Upper lobe of right lung (tissue), 1 donor: Measurements from ENCODE around the gene ARMC8. TPM values are rescaled to one million over a fixed set of nuclear protein-coding genes. Genes with fewer than 3 reads are reported as not detected.

Experiments used
- ATAC-seq: fragments of 200-7000 bp; cut with Tn5 transposase; one replicate; pipeline ENCODE4 v1.9.1; 2020; ENCODE audit warnings: mild to moderate bottlenecking, moderate library complexity
- DNase-seq: peaks from one replicate; pipeline ENCODE4 v3.0.0-alpha.2; 2020
- H3K27ac ChIP-seq: fragments of 200-600 bp; one replicate; pipeline ENCODE4 v1.8.0; 2022
- H3K27me3 ChIP-seq: fragments of 200-600 bp; one replicate; pipeline ENCODE4 v1.8.0; 2022; ENCODE audit warnings: mild to moderate bottlenecking
- H3K36me3 ChIP-seq: fragments of 200-600 bp; one replicate; pipeline ENCODE4 v1.8.0; 2022
- H3K4me1 ChIP-seq: fragments of 200-600 bp; one replicate; pipeline ENCODE4 v1.8.0; 2022
- H3K4me3 ChIP-seq: fragments of 200-600 bp; one replicate; pipeline ENCODE4 v1.8.0; 2022; ENCODE audit warnings: mild to moderate bottlenecking
- H3K9me3 ChIP-seq: fragments of 200-600 bp; one replicate; pipeline ENCODE4 v1.8.0; 2022
- intact Hi-C: fragments of 100-400 bp; cut with DNase I; formaldehyde crosslinking; loops from one replicate; pipeline ENCODE4 v1.11.0; 2022
- total RNA-seq: library from RNA; stranded (reverse); fragmentation: NEBNext Ultra II Directional; extraction: Animal tissue kit (Norgen Biotek cat#: 25700); gene quantifications from one replicate; pipeline ENCODE4 v1.2.1, GENCODE V29; 2021
- TF ChIP-seq, protein P1 (sequence below): fragments of 200-600 bp; IDR thresholded peaks from one replicate; pipeline ENCODE4 v1.8.0; 2022; ENCODE audit warnings: antibody characterized with exemption
- donor health status: DM: no; HTN: yes; CAD: no; lungs with severe emphysema.

The ARMC8 gene
- total RNA-seq, 1 donor from 2014 or later = 50.3 TPM

DNA sequence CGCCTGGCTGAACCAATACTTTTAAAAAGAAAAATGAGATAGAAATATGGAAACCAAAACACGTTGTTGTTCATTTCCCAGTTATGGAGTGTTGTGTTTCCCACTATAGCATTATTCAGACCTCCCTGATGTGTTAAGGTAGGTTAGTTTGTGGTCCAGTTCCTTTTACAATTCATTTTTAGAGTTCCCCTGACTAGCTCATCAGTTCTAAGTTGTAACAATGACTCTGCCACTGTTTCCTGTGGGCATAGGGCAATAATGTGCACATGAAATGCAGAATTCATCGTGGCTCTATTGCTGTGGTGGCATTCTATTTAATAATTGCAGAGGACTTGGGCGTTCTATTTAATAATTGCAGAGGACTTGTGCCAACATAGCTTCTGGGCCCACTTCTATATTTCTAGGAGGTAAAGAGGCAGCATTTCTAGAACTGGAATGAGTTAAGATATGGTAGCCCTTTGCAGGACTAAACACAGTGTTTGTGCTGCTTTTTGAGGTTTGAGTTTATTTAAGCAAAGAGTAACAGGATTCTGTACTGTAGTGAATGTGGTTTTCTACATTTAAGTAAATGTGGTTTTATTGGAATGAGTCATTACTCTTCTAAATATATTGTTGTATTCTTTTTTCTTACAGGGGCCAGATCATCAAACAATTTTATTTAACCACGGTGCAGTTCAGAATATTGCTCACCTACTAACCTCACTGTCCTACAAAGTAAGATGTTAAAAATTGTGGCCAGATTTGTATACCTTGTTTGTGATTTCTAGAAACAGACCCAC is 47.5 kb downstream of the ARMC8 start:
- H3K4me3 ChIP-seq = no peak overlapping the region
- H3K27ac ChIP-seq = no peak overlapping the region
- DNase-seq (no peak), ATAC-seq (no peak)
- H3K4me1 ChIP-seq = no peaks in the 10 kb centered on the region
- H3K27me3 ChIP-seq = no peaks in the 10 kb centered on the region
- intact Hi-C loops = no loop called here
- H3K9me3 ChIP-seq = no peaks in the 10 kb centered on the region
- peaks cover 84% of the 10 kb centered on the region for H3K36me3 ChIP-seq
- TF ChIP-seq, protein P1, sequence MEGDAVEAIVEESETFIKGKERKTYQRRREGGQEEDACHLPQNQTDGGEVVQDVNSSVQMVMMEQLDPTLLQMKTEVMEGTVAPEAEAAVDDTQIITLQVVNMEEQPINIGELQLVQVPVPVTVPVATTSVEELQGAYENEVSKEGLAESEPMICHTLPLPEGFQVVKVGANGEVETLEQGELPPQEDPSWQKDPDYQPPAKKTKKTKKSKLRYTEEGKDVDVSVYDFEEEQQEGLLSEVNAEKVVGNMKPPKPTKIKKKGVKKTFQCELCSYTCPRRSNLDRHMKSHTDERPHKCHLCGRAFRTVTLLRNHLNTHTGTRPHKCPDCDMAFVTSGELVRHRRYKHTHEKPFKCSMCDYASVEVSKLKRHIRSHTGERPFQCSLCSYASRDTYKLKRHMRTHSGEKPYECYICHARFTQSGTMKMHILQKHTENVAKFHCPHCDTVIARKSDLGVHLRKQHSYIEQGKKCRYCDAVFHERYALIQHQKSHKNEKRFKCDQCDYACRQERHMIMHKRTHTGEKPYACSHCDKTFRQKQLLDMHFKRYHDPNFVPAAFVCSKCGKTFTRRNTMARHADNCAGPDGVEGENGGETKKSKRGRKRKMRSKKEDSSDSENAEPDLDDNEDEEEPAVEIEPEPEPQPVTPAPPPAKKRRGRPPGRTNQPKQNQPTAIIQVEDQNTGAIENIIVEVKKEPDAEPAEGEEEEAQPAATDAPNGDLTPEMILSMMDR = no peak

- intact Hi-C loops = no loop called here
- no peak for DNase-seq
- Histone ChIP-seq H3K27me3 (no peaks in the 10 kb centered on the region), H3K27ac (no peak overlapping the region), H3K4me3 (no peak overlapping the region), H3K9me3 (no peaks in the 10 kb centered on the region), H3K4me1 (no peaks in the 10 kb centered on the region), H3K36me3 (peaks cover 88% of the 10 kb centered on the region)
- TF ChIP-seq, protein P1 = no peak
- no peak for ATAC-seq
These were observed 51.6 kb downstream of the ARMC8 start for GRCh38 chr3:138238711-138239110.

GRCh38 chr3:138241061-138241460 is 54.0 kb downstream of the ARMC8 start:
- H3K36me3 ChIP-seq = peaks cover 91% of the 10 kb centered on the region
- intact Hi-C loops = no loop called here
- no peak overlapping the region for H3K4me3 ChIP-seq
- TF ChIP-seq, protein P1 = no peak
- H3K4me1 ChIP-seq = no peaks in the 10 kb centered on the region
- no peak for ATAC-seq
- no peaks in the 10 kb centered on the region for H3K9me3 ChIP-seq
- no peaks in the 10 kb centered on the region for H3K27me3 ChIP-seq
- DNase-seq = no peak
- H3K27ac ChIP-seq = no peak overlapping the region

GRCh38 chr3:138241676-138242075 is 54.6 kb downstream of the ARMC8 start:
- Histone ChIP-seq H3K9me3 (no peaks in the 10 kb centered on the region), H3K27me3 (no peaks in the 10 kb centered on the region), H3K27ac (no peak overlapping the region), H3K36me3 (peaks cover 91% of the 10 kb centered on the region), H3K4me3 (no peak overlapping the region), H3K4me1 (no peaks in the 10 kb centered on the region)
- intact Hi-C loops = no loop called here
- ATAC-seq = no peak
- no peak for DNase-seq
- TF ChIP-seq, protein P1 = no peak

GRCh38 chr3:138242466-138242865 is 55.4 kb downstream of the ARMC8 start:
- H3K4me3 ChIP-seq = no peak overlapping the region
- H3K36me3 ChIP-seq = peaks cover 83% of the 10 kb centered on the region
- ATAC-seq (no peak), DNase-seq (no peak)
- intact Hi-C loops = no loop called here
- no peak overlapping the region for H3K27ac ChIP-seq
- no peaks in the 10 kb centered on the region for H3K4me1 ChIP-seq
- H3K27me3 ChIP-seq = no peaks in the 10 kb centered on the region
- TF ChIP-seq, protein P1 = no peak
- H3K9me3 ChIP-seq = no peaks in the 10 kb centered on the region
